Upper lobe of left lung (tissue), 4 donors: Measurements from ENCODE around the gene CDC37L1.

Experiments
- CTCF ChIP-seq, 6 experiments: fragments of 450-650 bp in 4 of 6; fragments of 200-600 bp in 2 of 6; sonication (generic) in 2 of 6; IDR thresholded peaks; one replicate each; pipeline ENCODE4 v1.5.1; 2016 to 2019; ENCODE audit warnings: antibody characterized with exemption in 6 of 6
- POLR2A ChIP-seq, 4 donors: fragments of 450-650 bp; IDR thresholded peaks; one replicate each; pipeline ENCODE4 v1.5.1; 2016 to 2017; ENCODE audit warnings: antibody characterized with exemption in 4 of 4, mild to moderate bottlenecking in 2 of 4

- TF ChIP-seq CTCF (IDR thresholded peaks at IDR 0.05) (no peak), POLR2A (IDR thresholded peaks at IDR 0.05) (no peak)
These were observed 60.9 kb downstream of the CDC37L1 start for GRCh38 chr9:4740388-4740637.
